Natural killer cell (primary cell): ENCODE results near the gene MFSD11. TPM values are rescaled to one million over a fixed set of nuclear protein-coding genes. Genes with fewer than 3 reads are reported as not detected.
"Not testable (repeated sequence)": the region's sequence is repeated elsewhere in the genome, so short reads cannot be mapped to it uniquely, and the experiment has no call there.

Source experiments
- ATAC-seq, 3 donors: fragments of 150-1000 bp in 2 of 3; fragments of 200-7000 bp in 1 of 3; cut with Tn5 transposase; 1 replicate in 1 of 3; 2 replicates in 2 of 3; pipeline ENCODE4 v1.10.0; 2021; ENCODE audit warnings: mild to moderate bottlenecking in 2 of 3, moderate library complexity in 2 of 3
- DNase-seq, 2 donors: peaks; one replicate each; pipeline versions ENCODE4 v3.0.0 to v3.0.0-alpha.2; 2013 to 2021; ENCODE audit warnings: mixed read lengths in 1 of 2
- H3K27ac ChIP-seq: one replicate; pipeline ENCODE4 v1.5.1; 2013; ENCODE audit warnings: mild to moderate bottlenecking, low read length
- H3K27me3 ChIP-seq: one replicate; pipeline ENCODE4 v1.6.1; 2013; ENCODE audit warnings: low read length; ENCODE audit not compliant: control insufficient read depth, insufficient read depth
- H3K36me3 ChIP-seq: one replicate; pipeline ENCODE4 v1.6.1; 2013; ENCODE audit warnings: low read length; ENCODE audit not compliant: control insufficient read depth, insufficient read depth
- H3K4me1 ChIP-seq: one replicate; pipeline ENCODE4 v1.6.1; 2013; ENCODE audit warnings: low read length; ENCODE audit not compliant: control insufficient read depth, insufficient read depth
- H3K4me3 ChIP-seq: one replicate; pipeline ENCODE4 v1.5.1; 2013; ENCODE audit warnings: low read length
- H3K9me3 ChIP-seq: one replicate; pipeline ENCODE4 v1.6.1; 2013; ENCODE audit warnings: low read length; ENCODE audit not compliant: control insufficient read depth, insufficient read depth
- H3K27ac Mint-ChIP-seq, 2 donors: one replicate each; pipeline ENCODE4 v1.8.0; 2022; ENCODE audit warnings: mild to moderate bottlenecking in 2 of 2, mixed read lengths in 2 of 2, moderate library complexity in 1 of 2
- H3K27me3 Mint-ChIP-seq, 2 donors: one replicate each; pipeline ENCODE4 v1.8.0; 2022; ENCODE audit warnings: low read depth in 2 of 2, mixed read lengths in 2 of 2
- H3K36me3 Mint-ChIP-seq: one replicate; pipeline ENCODE4 v1.8.0; 2022; ENCODE audit warnings: mixed read lengths
- H3K4me1 Mint-ChIP-seq, 2 donors: one replicate each; pipeline ENCODE4 v1.8.0; 2022; ENCODE audit warnings: mixed read lengths in 2 of 2
- H3K4me3 Mint-ChIP-seq: one replicate; pipeline ENCODE4 v1.8.0; 2022; ENCODE audit warnings: mild to moderate bottlenecking, moderate library complexity, mixed read lengths
- H3K9me3 Mint-ChIP-seq, 2 donors: one replicate each; pipeline ENCODE4 v1.8.0; 2022; ENCODE audit warnings: mixed read lengths in 2 of 2
- CTCF ChIP-seq: fragments of 200-600 bp; IDR thresholded peaks from one replicate; pipeline ENCODE4 v1.8.0; 2022; ENCODE audit warnings: antibody characterized with exemption
- WGBS: methylation state at CpG from one replicate; pipeline ENCODE4 v1.1.7; 2013; ENCODE audit warnings: missing lambda C conversion rate; ENCODE audit not compliant: insufficient coverage; 5-methylcytosine and 5-hydroxymethylcytosine counted together
- intact Hi-C: fragments of 100-400 bp; cut with micrococcal nuclease; formaldehyde crosslinking; loops from one replicate; pipeline ENCODE4 v1.14.2; 2022
- total RNA-seq, 4 donors: library from RNA; stranded (reverse); fragments of 120-200 nt in 1 of 4; gene quantifications; one replicate each; pipeline versions ENCODE4 v1.2.3 to v1.2.4, GENCODE V29; 2013 to 2022

The MFSD11 gene
- total RNA-seq, 3 donors from 2014 or later (not counting 1 experiment from before 2014, with no cell fraction given) = 32.7 to 44.0 (median 33.9) TPM

- H3K9me3 Mint-ChIP-seq = no peaks in the 10 kb centered on the region
- H3K27ac ChIP-seq = peak overlapping the region; percentile 90
- peaks cover 26 to 33% of the 10 kb centered on the region in 2 donors for H3K4me1 Mint-ChIP-seq
- DNase-seq (peak in 1 of 2 donors; percentile 62), ATAC-seq (no peak)
- H3K4me3 ChIP-seq = peak overlapping the region; percentile 94
- H3K36me3 ChIP-seq = peaks cover 31% of the 10 kb centered on the region
- H3K27me3 Mint-ChIP-seq = no peaks in the 10 kb centered on the region
- peak overlapping the region; percentile 94 to 100 for H3K27ac Mint-ChIP-seq
- no peaks in the 10 kb centered on the region for H3K36me3 Mint-ChIP-seq
- 51% methylated on average over 16 of the region's 18 CpGs for WGBS
- no peak for TF ChIP-seq CTCF
- H3K27me3 ChIP-seq = no peaks in the 10 kb centered on the region
- peak overlapping the region; percentile 98 for H3K4me3 Mint-ChIP-seq
- intact Hi-C loops = loop anchor here (1.0 to 5.0 kb wide), 2 partner anchors 7 to 946 kb away; partner anchors contain the start of gene UNK
- H3K9me3 ChIP-seq = no peaks in the 10 kb centered on the region
- H3K4me1 ChIP-seq = peaks cover 52% of the 10 kb centered on the region
Measured at GRCh38 chr17:76727745-76728456, 10.0 kb upstream of the MFSD11 start.

GRCh38 chr17:76731800-76732733, 5.9 kb upstream of the MFSD11 start:
- Mint-ChIP-seq H3K27ac (peak overlapping the region; percentile 22 to 100), H3K36me3 (peaks cover 29% of the 10 kb centered on the region), H3K4me1 (peaks cover 43 to 55% of the 10 kb centered on the region in 2 donors), H3K4me3 (peak overlapping the region; percentile 37)
- not testable (repeated sequence) for H3K27ac ChIP-seq, H3K27me3 Mint-ChIP-seq, H3K9me3 ChIP-seq, H3K27me3 ChIP-seq, DNase-seq, ATAC-seq, H3K9me3 Mint-ChIP-seq, H3K4me3 ChIP-seq
- Histone ChIP-seq H3K4me1 (peaks cover 39% of the 10 kb centered on the region), H3K36me3 (peaks cover 55% of the 10 kb centered on the region)
- 86% methylated on average over 13 of the region's 13 CpGs for WGBS
- intact Hi-C loops = loop anchor here (10.0 kb wide), 1 partner anchor 467 kb away; the partner anchor contains the start of gene UBALD2

GRCh38 chr17:76732734-76733617, 4.9 kb upstream of the MFSD11 start:
- no peaks in the 10 kb centered on the region for H3K9me3 Mint-ChIP-seq
- peaks cover 41 to 48% of the 10 kb centered on the region in 2 donors for H3K4me1 Mint-ChIP-seq
- peak in 1 of 2 donors; percentile 32 for DNase-seq
- Histone ChIP-seq H3K9me3 (no peaks in the 10 kb centered on the region), H3K36me3 (peaks cover 55% of the 10 kb centered on the region), H3K4me3 (no peak overlapping the region), H3K27ac (no peak overlapping the region), H3K4me1 (peaks cover 31% of the 10 kb centered on the region), H3K27me3 (no peaks in the 10 kb centered on the region)
- peak overlapping the region; percentile 94 for H3K4me3 Mint-ChIP-seq
- H3K36me3 Mint-ChIP-seq = peaks cover 29% of the 10 kb centered on the region
- intact Hi-C loops = loop anchor here (10.0 kb wide), 1 partner anchor 468 kb away; the partner anchor contains the start of gene UBALD2
- H3K27ac Mint-ChIP-seq = peak overlapping the region; percentile 99 to 100
- no peaks in the 10 kb centered on the region for H3K27me3 Mint-ChIP-seq
- no peak for TF ChIP-seq CTCF
- 55% methylated on average over 2 of the region's 3 CpGs for WGBS
- no peak for ATAC-seq
